A673 (cell line): ENCODE results near the gene GALNTL6. TPM values are rescaled to one million over a fixed set of nuclear protein-coding genes. Genes with fewer than 3 reads are reported as not detected.

ENCODE experiments used
- BruUV-seq: library from RNA; stranded (reverse); fragments of 400-500 nt; replicated peaks from 2 replicates; lab custom pipeline; 2021; lab: Mats Ljungman, UMichigan
- CTCF ChIA-PET: fragments of 300-600 bp; sonication (Branson Sonifier 250); formaldehyde crosslinking; loops from one replicate; lab custom pipeline; 2022; ENCODE audit warnings: antibody characterized with exemption; lab: Charles Lee
- POLR2A ChIA-PET: fragments of 300-600 bp; sonication (Branson Sonifier 250); formaldehyde crosslinking; loops from one replicate; lab custom pipeline; 2022; ENCODE audit warnings: antibody characterized with exemption; ENCODE audit not compliant: low non-redundant PET; lab: Charles Lee
- DNase-seq: peaks from one replicate; pipeline ENCODE4 v3.0.0-alpha.2; 2015; ENCODE audit warnings: low spot score
- H3K27ac ChIP-seq: fragments of 200-600 bp; sonication (generic); 2 replicates; pipeline ENCODE4 v1.5.1; 2016; ENCODE audit warnings: mixed run types, low read depth, mild to moderate bottlenecking, mixed read lengths, antibody characterized with exemption, low read length; ENCODE audit not compliant: poor library complexity, severe bottlenecking
- H3K27me3 ChIP-seq: fragments of 200-600 bp; sonication (generic); replicated peaks from 2 replicates; pipeline ENCODE4 v1.6.1; 2017; ENCODE audit warnings: mixed run types, low read depth, mild to moderate bottlenecking, mixed read lengths, antibody characterized with exemption, low read length; ENCODE audit not compliant: insufficient read depth, poor library complexity
- H3K36me3 ChIP-seq: fragments of 200-600 bp; sonication (generic); 2 replicates; pipeline ENCODE4 v1.6.1; 2016; ENCODE audit warnings: mixed run types, mild to moderate bottlenecking, mixed read lengths, antibody characterized with exemption, low read length; ENCODE audit not compliant: insufficient read depth, poor library complexity, severe bottlenecking
- H3K4me1 ChIP-seq: fragments of 200-600 bp; sonication (generic); 2 replicates; pipeline ENCODE4 v1.6.1; 2017; ENCODE audit warnings: mixed run types, mild to moderate bottlenecking, mixed read lengths, antibody characterized with exemption, low read length; ENCODE audit not compliant: insufficient read depth, poor library complexity, severe bottlenecking
- H3K4me3 ChIP-seq: fragments of 200-600 bp; sonication (generic); 2 replicates; pipeline ENCODE4 v1.5.1; 2016; ENCODE audit warnings: low read depth, mixed run types, mild to moderate bottlenecking, mixed read lengths, low read length; ENCODE audit not compliant: poor library complexity, severe bottlenecking
- H3K9me3 ChIP-seq: fragments of 200-600 bp; sonication (generic); 2 replicates; pipeline ENCODE4 v1.6.1; 2016; ENCODE audit warnings: mixed run types, low read depth, mild to moderate bottlenecking, mixed read lengths, antibody characterized with exemption, low read length; ENCODE audit not compliant: poor library complexity, severe bottlenecking
- CTCF ChIP-seq: fragments of 300-800, 200-600 bp; sonication (generic); conservative IDR thresholded peaks from 2 replicates; pipeline ENCODE4 v1.5.1; 2017; ENCODE audit warnings: low read depth, mild to moderate bottlenecking, antibody characterized with exemption, low read length, moderate library complexity, mixed read lengths
- EZH2 ChIP-seq: fragments of 200-600 bp; sonication (generic); IDR thresholded peaks from 2 replicates; pipeline ENCODE4 v1.6.1; 2017; ENCODE audit warnings: borderline replicate concordance, low read depth, mild to moderate bottlenecking, mixed read lengths, antibody characterized with exemption, low read length; ENCODE audit not compliant: poor library complexity, severe bottlenecking
- intact Hi-C: fragments of 100-400 bp; cut with micrococcal nuclease; formaldehyde crosslinking; loops from one replicate; pipeline ENCODE4 v1.10.0; 2022; ENCODE audit not compliant: unreplicated experiment
- total RNA-seq: library from RNA; stranded (reverse); gene quantifications from 2 replicates; pipeline ENCODE4 v1.2.3, GENCODE V29; 2021

Gene GALNTL6
- total RNA-seq, 1 experiment from 2014 or later: 0.30 TPM

GRCh38 chr4:173046818-173047217 lies 1233.6 kb downstream of the GALNTL6 start:
- no peaks in the 10 kb centered on the region for H3K27me3 ChIP-seq
- ChIA-PET CTCF (no interaction called here), POLR2A (no interaction called here)
- peaks cover 17% of the 10 kb centered on the region for H3K4me1 ChIP-seq
- intact Hi-C loops: no loop called here
- TF ChIP-seq EZH2: no peak
- no peak for TF ChIP-seq CTCF
- H3K9me3 ChIP-seq: no peaks in the 10 kb centered on the region
- no peak overlapping the region for H3K4me3 ChIP-seq
- H3K27ac ChIP-seq: no peak overlapping the region
- H3K36me3 ChIP-seq: no peaks in the 10 kb centered on the region
- no TSS peak for BruUV-seq
- no peak for DNase-seq

DNA sequence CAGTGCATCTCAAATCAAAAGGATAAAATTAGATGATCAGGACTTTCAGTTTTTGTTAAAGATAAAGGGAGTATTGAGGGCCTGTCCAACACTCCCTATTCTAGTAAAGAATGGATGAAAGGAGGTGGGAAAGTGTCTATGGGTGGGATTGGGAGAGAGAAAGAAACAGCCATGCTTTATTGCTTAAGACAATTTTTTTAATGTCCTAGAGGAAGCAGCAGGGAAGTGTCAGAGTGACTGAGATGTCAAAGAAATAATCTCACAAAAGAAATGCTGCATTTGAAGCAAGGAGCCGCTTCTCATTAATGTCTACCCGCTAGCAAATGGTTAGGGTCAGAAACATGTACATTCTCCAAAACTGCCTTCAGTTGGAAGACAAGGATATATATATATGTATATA lies 1238.0 kb downstream of the GALNTL6 start:
- no TSS peak for BruUV-seq

GRCh38 chr4:173051716-173052115 lies 1238.5 kb downstream of the GALNTL6 start:
- intact Hi-C loops: no loop called here
- no peak overlapping the region for H3K27ac ChIP-seq
- POLR2A ChIA-PET: no interaction called here

More for the DNA sequence above, 1238.0 kb downstream of the GALNTL6 start:
- Histone ChIP-seq H3K4me3 (no peak overlapping the region), H3K27ac (no peak overlapping the region), H3K27me3 (no peaks in the 10 kb centered on the region), H3K36me3 (no peaks in the 10 kb centered on the region), H3K4me1 (peaks cover 20% of the 10 kb centered on the region), H3K9me3 (no peaks in the 10 kb centered on the region)
- DNase-seq: peak; percentile 39
- CTCF ChIA-PET: no interaction called here
- intact Hi-C loops: no loop called here
- POLR2A ChIA-PET: no interaction called here
- TF ChIP-seq EZH2 (no peak), CTCF (no peak)

More at GRCh38 chr4:173051716-173052115, 1238.5 kb downstream of the GALNTL6 start:
- H3K27me3 ChIP-seq: no peaks in the 10 kb centered on the region
- peaks cover 25% of the 10 kb centered on the region for H3K4me1 ChIP-seq
- CTCF ChIA-PET: no interaction called here
- H3K4me3 ChIP-seq: no peak overlapping the region
- H3K9me3 ChIP-seq: no peaks in the 10 kb centered on the region
- no peak for TF ChIP-seq CTCF
- no peak for TF ChIP-seq EZH2
- H3K36me3 ChIP-seq: no peaks in the 10 kb centered on the region
- no TSS peak for BruUV-seq
- DNase-seq: peak; percentile 60
